Neutrophil (primary cell): ENCODE results near the gene CREB5.

Experiments
- H3K27ac ChIP-seq: fragments of 200-600 bp; sonication (generic); 2 replicates; pipeline ENCODE4 v1.5.1; 2016; ENCODE audit warnings: mild to moderate bottlenecking, moderate library complexity
- H3K27me3 ChIP-seq: fragments of 200-600 bp; sonication (generic); 2 replicates; pipeline ENCODE4 v1.6.0; 2016; ENCODE audit warnings: mild to moderate bottlenecking
- H3K36me3 ChIP-seq: fragments of 200-600 bp; sonication (generic); 2 replicates; pipeline ENCODE4 v1.5.1; 2017
- H3K4me1 ChIP-seq, 2 experiments: fragments of 200-600 bp in 1 of 2; sonication (generic) in 1 of 2; 1 replicate in 1 of 2; 2 replicates in 1 of 2; pipeline versions ENCODE4 v1.5.1 to v1.6.1; 2013 to 2016; ENCODE audit warnings: low read depth in 1 of 2, low read length in 1 of 2, mild to moderate bottlenecking in 1 of 2, moderate library complexity in 1 of 2; ENCODE audit not compliant: control insufficient read depth in 1 of 2, insufficient read depth in 1 of 2
- H3K4me3 ChIP-seq, 2 experiments: fragments of 200-600 bp in 1 of 2; sonication (generic) in 1 of 2; 1 replicate in 1 of 2; 2 replicates in 1 of 2; pipeline ENCODE4 v1.5.1; 2013 to 2016; ENCODE audit warnings: low read depth in 1 of 2, low read length in 1 of 2, mild to moderate bottlenecking in 1 of 2, moderate library complexity in 1 of 2
- H3K9me3 ChIP-seq: fragments of 200-600 bp; sonication (generic); 2 replicates; pipeline ENCODE4 v1.5.1; 2016
- CTCF ChIP-seq: fragments of 200-600 bp; sonication (generic); IDR thresholded peaks from 2 replicates; pipeline ENCODE4 v1.5.1; 2016; ENCODE audit warnings: antibody characterized with exemption

CREB5 gene

GRCh38 chr7:28631995-28632394 is 219.7 kb downstream of the CREB5 start:
- H3K27me3 ChIP-seq = peaks cover 38% of the 10 kb centered on the region
- no peak for TF ChIP-seq CTCF
- no peaks in the 10 kb centered on the region for H3K36me3 ChIP-seq
- peaks cover 3 to 7% of the 10 kb centered on the region in 2 experiments for H3K4me1 ChIP-seq
- no peak overlapping the region for H3K4me3 ChIP-seq
- H3K9me3 ChIP-seq = no peaks in the 10 kb centered on the region
- H3K27ac ChIP-seq = no peak overlapping the region

DNA sequence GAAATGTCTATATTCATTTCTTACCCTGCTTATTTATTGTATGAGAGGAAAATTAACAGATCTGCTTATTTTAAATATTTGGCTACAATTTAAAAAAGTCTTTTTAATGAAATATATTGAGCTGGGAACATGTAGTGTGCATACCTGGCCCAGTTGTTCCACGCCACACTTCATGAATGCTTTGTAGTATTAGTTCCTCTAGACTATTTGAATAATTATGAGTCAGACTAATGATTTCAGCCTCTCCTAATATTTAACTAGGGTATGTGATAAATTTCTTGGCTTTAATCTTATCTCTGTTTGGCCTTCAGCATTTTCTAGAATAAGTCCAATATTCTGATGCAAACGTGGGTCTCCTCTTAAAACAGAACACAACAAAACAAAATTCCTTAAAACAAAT is 226.6 kb downstream of the CREB5 start:
- Histone ChIP-seq H3K27me3 (peaks cover 4% of the 10 kb centered on the region), H3K4me3 (no peak overlapping the region)

GRCh38 chr7:28640001-28640400 is 227.7 kb downstream of the CREB5 start:
- Histone ChIP-seq H3K36me3 (no peaks in the 10 kb centered on the region), H3K27me3 (no peaks in the 10 kb centered on the region), H3K4me1 (no peaks in the 10 kb centered on the region), H3K4me3 (no peak overlapping the region), H3K27ac (no peak overlapping the region), H3K9me3 (no peaks in the 10 kb centered on the region)
- TF ChIP-seq CTCF = no peak

More for the DNA sequence above, 226.6 kb downstream of the CREB5 start:
- Histone ChIP-seq H3K36me3 (no peaks in the 10 kb centered on the region), H3K27ac (no peak overlapping the region), H3K4me1 (no peaks in the 10 kb centered on the region), H3K9me3 (no peaks in the 10 kb centered on the region)
- TF ChIP-seq CTCF = no peak

GRCh38 chr7:28641752-28642545 is 229.6 kb downstream of the CREB5 start:
- H3K9me3 ChIP-seq = no peaks in the 10 kb centered on the region
- H3K4me3 ChIP-seq = no peak overlapping the region
- no peaks in the 10 kb centered on the region for H3K27me3 ChIP-seq
- no peak for TF ChIP-seq CTCF
- H3K27ac ChIP-seq = no peak overlapping the region
- H3K4me1 ChIP-seq = no peaks in the 10 kb centered on the region
- no peaks in the 10 kb centered on the region for H3K36me3 ChIP-seq

DNA sequence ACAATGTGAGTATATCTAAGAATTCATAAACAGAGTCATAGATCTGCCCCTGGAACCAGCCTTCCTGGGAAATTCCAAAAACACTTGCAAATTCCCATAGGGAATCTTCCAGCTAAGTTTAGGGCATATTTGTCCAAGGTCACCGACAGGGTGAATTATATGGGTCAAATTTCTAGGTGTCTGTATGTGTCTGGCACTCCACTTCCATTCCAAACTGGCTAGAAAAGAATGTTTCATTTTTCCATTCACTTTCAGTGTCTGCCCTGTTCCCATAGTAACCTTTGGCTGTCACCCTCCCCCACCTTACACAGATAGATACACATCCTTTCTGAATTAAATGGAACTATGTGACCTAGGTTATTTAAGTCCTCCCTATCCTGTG is 230.9 kb downstream of the CREB5 start:
- no peaks in the 10 kb centered on the region for H3K27me3 ChIP-seq
- no peak overlapping the region for H3K4me3 ChIP-seq
- H3K36me3 ChIP-seq = no peaks in the 10 kb centered on the region
- no peaks in the 10 kb centered on the region for H3K9me3 ChIP-seq
- H3K27ac ChIP-seq = no peak overlapping the region
- no peak for TF ChIP-seq CTCF
- H3K4me1 ChIP-seq = no peaks in the 10 kb centered on the region
